ENCODE results near the gene UBE2Q2.

The UBE2Q2 gene

GRCh38 chr15:75828429-75828828 is 14.8 kb upstream of the UBE2Q2 start:
- Histone ChIP-seq H2BK5ac (ENCODE audit: low read length) (no peak overlapping the region), H2BK120ac (ENCODE audit: low read depth, low read length) (no peak overlapping the region), H3K79me1 (ENCODE audit: low read depth, low read length) (no peaks in the 10 kb centered on the region), H3K23ac (ENCODE audit: low read depth, low read length, poor library complexity) (no peak overlapping the region), H3K27me3 (ENCODE audit: control insufficient read depth in 3 of 3, insufficient read depth in 3 of 3, low read depth in 1 of 3, low read length in 3 of 3) (no peaks in the 10 kb centered on the region), H3K14ac (ENCODE audit: low read length) (no peak overlapping the region), H4K91ac (ENCODE audit: low read depth, low read length, poor library complexity) (no peak overlapping the region), H3K4me1 (ENCODE audit: control insufficient read depth in 2 of 2, insufficient read depth in 1 of 2, low read depth in 1 of 2, low read length in 2 of 2) (peaks cover 19 to 24% of the 10 kb centered on the region in 2 donors), H3K9ac (ENCODE audit: low read depth, low read length, poor library complexity) (no peak overlapping the region), H3K36me3 (replicated peaks in 1 of 2; ENCODE audit: control insufficient read depth in 2 of 2, insufficient read depth in 2 of 2, low read length in 2 of 2) (no peaks in the 10 kb centered on the region), H2BK15ac (ENCODE audit: low read length) (no peak overlapping the region), H3K18ac (ENCODE audit: low read length) (no peak overlapping the region), H3K9me3 (replicated peaks in 1 of 2; ENCODE audit: control insufficient read depth in 2 of 2, insufficient read depth in 1 of 2, low read depth in 1 of 2, low read length in 2 of 2) (no peaks in the 10 kb centered on the region), H4K8ac (ENCODE audit: low read depth, low read length) (no peak overlapping the region), H3K4me2 (ENCODE audit: insufficient read depth, low read length, poor library complexity, severe bottlenecking) (no peak overlapping the region), H2AFZ (ENCODE audit: low read length) (no peak overlapping the region), H2AK5ac (ENCODE audit: low read depth, low read length) (no peak overlapping the region), H3K4me3 (ENCODE audit: low read length in 2 of 2) (no peak overlapping the region), H2BK12ac (ENCODE audit: low read length) (no peak overlapping the region), H3K4ac (ENCODE audit: low read length) (no peak overlapping the region), H3K27ac (replicated peaks; ENCODE audit: low read length) (no peak overlapping the region)
- no peak for DNase-seq (ENCODE audit: low spot score)
- WGBS, 2 donors (ENCODE audit: extremely low coverage in 2 of 2, insufficient read length in 2 of 2, insufficient replicate concordance in 1 of 2), result no CpG with 5 or more reads among the region's 9 CpGs

GRCh38 chr15:75830910-75831805 is 12.1 kb upstream of the UBE2Q2 start:
- DNase-seq (ENCODE audit: low spot score), result peak; percentile 55

GRCh38 chr15:75831806-75832102 is 11.5 kb upstream of the UBE2Q2 start:
- no peak overlapping the region for H3K9ac ChIP-seq (ENCODE audit: low read depth, low read length, poor library complexity)
- no peaks in the 10 kb centered on the region for H3K36me3 ChIP-seq (replicated peaks in 1 of 2; ENCODE audit: control insufficient read depth in 2 of 2, insufficient read depth in 2 of 2, low read length in 2 of 2)
- H3K79me1 ChIP-seq (ENCODE audit: low read depth, low read length), result no peaks in the 10 kb centered on the region
- no peak overlapping the region for H4K91ac ChIP-seq (ENCODE audit: low read depth, low read length, poor library complexity)
- no peak overlapping the region for H3K14ac ChIP-seq (ENCODE audit: low read length)
- H3K27me3 ChIP-seq (ENCODE audit: control insufficient read depth in 3 of 3, insufficient read depth in 3 of 3, low read depth in 1 of 3, low read length in 3 of 3), result no peaks in the 10 kb centered on the region
- H3K23ac ChIP-seq (ENCODE audit: low read depth, low read length, poor library complexity), result no peak overlapping the region
- peaks cover 10 to 19% of the 10 kb centered on the region in 2 donors for H3K4me1 ChIP-seq (ENCODE audit: control insufficient read depth in 2 of 2, insufficient read depth in 1 of 2, low read depth in 1 of 2, low read length in 2 of 2)
- H3K18ac ChIP-seq (ENCODE audit: low read length), result no peak overlapping the region
- H3K4me2 ChIP-seq (ENCODE audit: insufficient read depth, low read length, poor library complexity, severe bottlenecking), result no peak overlapping the region
- H3K4ac ChIP-seq (ENCODE audit: low read length), result no peak overlapping the region
- H2BK120ac ChIP-seq (ENCODE audit: low read depth, low read length), result no peak overlapping the region
- H4K8ac ChIP-seq (ENCODE audit: low read depth, low read length), result no peak overlapping the region
- no CpG with 5 or more reads among the region's 1 CpG for WGBS, 2 donors (ENCODE audit: extremely low coverage in 2 of 2, insufficient read length in 2 of 2, insufficient replicate concordance in 1 of 2)
- H2AFZ ChIP-seq (ENCODE audit: low read length), result peak overlapping the region; percentile 68
- H2AK5ac ChIP-seq (ENCODE audit: low read depth, low read length), result no peak overlapping the region
- no peak overlapping the region for H2BK12ac ChIP-seq (ENCODE audit: low read length)
- no peak overlapping the region for H2BK15ac ChIP-seq (ENCODE audit: low read length)
- no peak overlapping the region for H3K4me3 ChIP-seq (ENCODE audit: low read length in 2 of 2)
- H2BK5ac ChIP-seq (ENCODE audit: low read length), result no peak overlapping the region
- no peak for DNase-seq (ENCODE audit: low spot score)
- peak overlapping the region; percentile 77 for H3K27ac ChIP-seq (replicated peaks; ENCODE audit: low read length)
- no peaks in the 10 kb centered on the region for H3K9me3 ChIP-seq (replicated peaks in 1 of 2; ENCODE audit: control insufficient read depth in 2 of 2, insufficient read depth in 1 of 2, low read depth in 1 of 2, low read length in 2 of 2)

More at GRCh38 chr15:75830910-75831805, 12.1 kb upstream of the UBE2Q2 start:
- Histone ChIP-seq H3K4ac (ENCODE audit: low read length) (no peak overlapping the region), H4K8ac (ENCODE audit: low read depth, low read length) (no peak overlapping the region), H4K91ac (ENCODE audit: low read depth, low read length, poor library complexity) (no peak overlapping the region), H3K14ac (ENCODE audit: low read length) (no peak overlapping the region), H3K4me2 (ENCODE audit: insufficient read depth, low read length, poor library complexity, severe bottlenecking) (no peak overlapping the region), H3K9ac (ENCODE audit: low read depth, low read length, poor library complexity) (no peak overlapping the region), H2BK15ac (ENCODE audit: low read length) (no peak overlapping the region), H3K9me3 (replicated peaks in 1 of 2; ENCODE audit: control insufficient read depth in 2 of 2, insufficient read depth in 1 of 2, low read depth in 1 of 2, low read length in 2 of 2) (no peaks in the 10 kb centered on the region), H3K36me3 (replicated peaks in 1 of 2; ENCODE audit: control insufficient read depth in 2 of 2, insufficient read depth in 2 of 2, low read length in 2 of 2) (no peaks in the 10 kb centered on the region), H3K18ac (ENCODE audit: low read length) (no peak overlapping the region), H3K23ac (ENCODE audit: low read depth, low read length, poor library complexity) (no peak overlapping the region), H3K27me3 (ENCODE audit: control insufficient read depth in 3 of 3, insufficient read depth in 3 of 3, low read depth in 1 of 3, low read length in 3 of 3) (no peaks in the 10 kb centered on the region), H3K4me1 (ENCODE audit: control insufficient read depth in 2 of 2, insufficient read depth in 1 of 2, low read depth in 1 of 2, low read length in 2 of 2) (peaks cover 10 to 19% of the 10 kb centered on the region in 2 donors), H2AFZ (ENCODE audit: low read length) (peak overlapping the region; percentile 68), H2AK5ac (ENCODE audit: low read depth, low read length) (no peak overlapping the region), H3K27ac (replicated peaks; ENCODE audit: low read length) (peak overlapping the region; percentile 77), H2BK12ac (ENCODE audit: low read length) (peak overlapping the region; percentile 36), H2BK120ac (ENCODE audit: low read depth, low read length) (no peak overlapping the region), H2BK5ac (ENCODE audit: low read length) (no peak overlapping the region), H3K79me1 (ENCODE audit: low read depth, low read length) (no peaks in the 10 kb centered on the region), H3K4me3 (ENCODE audit: low read length in 2 of 2) (no peak overlapping the region)
- no CpG with 5 or more reads among the region's 8 CpGs for WGBS, 2 donors (ENCODE audit: extremely low coverage in 2 of 2, insufficient read length in 2 of 2, insufficient replicate concordance in 1 of 2)

GRCh38 chr15:75832114-75832513 is 11.1 kb upstream of the UBE2Q2 start:
- H2AFZ ChIP-seq (ENCODE audit: low read length), result peak overlapping the region; percentile 68
- H2AK5ac ChIP-seq (ENCODE audit: low read depth, low read length), result no peak overlapping the region
- H3K36me3 ChIP-seq (replicated peaks in 1 of 2; ENCODE audit: control insufficient read depth in 2 of 2, insufficient read depth in 2 of 2, low read length in 2 of 2), result no peaks in the 10 kb centered on the region
- H3K27ac ChIP-seq (replicated peaks; ENCODE audit: low read length), result peak overlapping the region; percentile 10
- DNase-seq (ENCODE audit: low spot score), result no peak
- no peak overlapping the region for H3K4me2 ChIP-seq (ENCODE audit: insufficient read depth, low read length, poor library complexity, severe bottlenecking)
- H2BK12ac ChIP-seq (ENCODE audit: low read length), result peak overlapping the region; percentile 2
- no peak overlapping the region for H3K14ac ChIP-seq (ENCODE audit: low read length)
- no peak overlapping the region for H2BK120ac ChIP-seq (ENCODE audit: low read depth, low read length)
- H3K18ac ChIP-seq (ENCODE audit: low read length), result peak overlapping the region; percentile 2
- no peak overlapping the region for H2BK5ac ChIP-seq (ENCODE audit: low read length)
- H3K4me1 ChIP-seq (ENCODE audit: control insufficient read depth in 2 of 2, insufficient read depth in 1 of 2, low read depth in 1 of 2, low read length in 2 of 2), result peaks cover 12 to 19% of the 10 kb centered on the region in 2 donors
- no peaks in the 10 kb centered on the region for H3K79me1 ChIP-seq (ENCODE audit: low read depth, low read length)
- no peak overlapping the region for H3K4ac ChIP-seq (ENCODE audit: low read length)
- H4K8ac ChIP-seq (ENCODE audit: low read depth, low read length), result no peak overlapping the region
- H3K9me3 ChIP-seq (replicated peaks in 1 of 2; ENCODE audit: control insufficient read depth in 2 of 2, insufficient read depth in 1 of 2, low read depth in 1 of 2, low read length in 2 of 2), result no peaks in the 10 kb centered on the region
- no peak overlapping the region for H3K4me3 ChIP-seq (ENCODE audit: low read length in 2 of 2)
- no peak overlapping the region for H3K9ac ChIP-seq (ENCODE audit: low read depth, low read length, poor library complexity)
- H3K27me3 ChIP-seq (ENCODE audit: control insufficient read depth in 3 of 3, insufficient read depth in 3 of 3, low read depth in 1 of 3, low read length in 3 of 3), result no peaks in the 10 kb centered on the region
- no peak overlapping the region for H2BK15ac ChIP-seq (ENCODE audit: low read length)
- H3K23ac ChIP-seq (ENCODE audit: low read depth, low read length, poor library complexity), result no peak overlapping the region
- WGBS, 2 donors (ENCODE audit: extremely low coverage in 2 of 2, insufficient read length in 2 of 2, insufficient replicate concordance in 1 of 2), result no CpG with 5 or more reads among the region's 3 CpGs
- no peak overlapping the region for H4K91ac ChIP-seq (ENCODE audit: low read depth, low read length, poor library complexity)
